ENCODE results near the gene PAX5.

Gene PAX5

GRCh38 chr9:36950389-36950788, 83.7 kb downstream of the PAX5 start:
- no peak for DNase-seq

GRCh38 chr9:36949466-36949865, 84.6 kb downstream of the PAX5 start:
- no peak for DNase-seq

DNA sequence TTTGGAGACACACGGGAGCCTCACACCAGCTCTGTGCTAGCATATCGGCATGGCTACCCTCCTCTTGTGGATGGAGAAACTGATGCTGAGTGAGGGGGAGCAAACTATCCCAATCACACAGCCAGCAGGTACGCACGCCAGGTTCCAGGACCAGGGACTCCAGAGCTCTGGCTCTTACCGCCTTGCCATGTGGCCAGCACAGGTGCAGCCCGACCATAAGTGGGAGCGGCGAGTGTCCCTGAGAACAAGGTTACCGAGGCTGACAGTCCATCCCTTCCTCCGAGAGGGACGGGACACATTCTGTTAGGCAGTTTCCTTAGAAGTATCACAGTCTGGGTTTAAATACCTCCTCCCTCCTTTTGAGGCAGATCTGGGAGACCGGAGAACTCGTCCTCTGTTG, 86.0 kb downstream of the PAX5 start:
- DNase-seq, result no peak

DNA sequence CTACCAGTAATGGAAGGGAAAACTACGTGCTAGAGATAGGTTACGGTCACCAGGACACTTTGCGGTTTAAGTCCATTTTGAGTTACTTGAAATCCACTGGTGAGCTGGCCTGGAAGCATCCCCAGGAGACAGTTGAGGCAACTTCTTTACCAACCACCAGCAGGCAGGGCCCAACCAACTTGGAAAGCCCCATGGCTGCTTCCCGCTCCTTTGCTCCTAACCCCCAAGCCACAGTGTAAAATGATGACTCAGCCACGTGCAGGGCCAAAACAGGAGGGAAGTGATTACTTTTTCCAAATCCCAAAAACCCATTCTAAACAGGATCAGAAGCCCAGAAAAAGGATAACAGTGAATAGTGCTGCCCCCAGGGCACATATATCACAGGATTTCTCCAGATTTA, 87.4 kb downstream of the PAX5 start:
- peak; percentile 28 for DNase-seq

- no peak for DNase-seq
Observed at GRCh38 chr9:36945999-36946398, 88.1 kb downstream of the PAX5 start.

DNA sequence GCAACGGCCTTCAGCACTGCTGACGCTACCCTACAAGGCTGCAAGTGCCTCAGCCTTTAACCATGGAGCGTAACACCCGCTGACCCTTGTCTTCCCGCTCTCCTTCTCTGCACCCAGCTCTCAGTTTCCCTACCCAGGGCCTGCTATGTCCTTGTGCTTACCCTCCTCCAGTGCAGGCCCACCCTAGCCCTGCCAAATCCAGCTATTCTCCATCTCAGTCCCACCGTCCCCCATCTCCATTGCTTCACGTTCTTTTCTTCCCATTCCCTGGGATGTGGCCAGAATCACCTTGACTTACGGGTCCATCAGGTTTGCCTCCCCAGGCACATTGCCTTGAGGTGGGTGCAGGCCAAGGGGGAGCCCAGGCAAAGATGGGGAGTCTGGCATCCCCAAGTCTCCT, 91.2 kb downstream of the PAX5 start:
- no peak for DNase-seq

- DNase-seq, result no peak
Observed at GRCh38 chr9:36941441-36941840, 92.6 kb downstream of the PAX5 start.

- no peak for DNase-seq
Observed at GRCh38 chr9:36940881-36941280, 93.2 kb downstream of the PAX5 start.

GRCh38 chr9:36940500-36940853, 93.6 kb downstream of the PAX5 start:
- no peak for DNase-seq

- DNase-seq, result no peak
Observed at GRCh38 chr9:36939655-36940499, 94.2 kb downstream of the PAX5 start.

DNA sequence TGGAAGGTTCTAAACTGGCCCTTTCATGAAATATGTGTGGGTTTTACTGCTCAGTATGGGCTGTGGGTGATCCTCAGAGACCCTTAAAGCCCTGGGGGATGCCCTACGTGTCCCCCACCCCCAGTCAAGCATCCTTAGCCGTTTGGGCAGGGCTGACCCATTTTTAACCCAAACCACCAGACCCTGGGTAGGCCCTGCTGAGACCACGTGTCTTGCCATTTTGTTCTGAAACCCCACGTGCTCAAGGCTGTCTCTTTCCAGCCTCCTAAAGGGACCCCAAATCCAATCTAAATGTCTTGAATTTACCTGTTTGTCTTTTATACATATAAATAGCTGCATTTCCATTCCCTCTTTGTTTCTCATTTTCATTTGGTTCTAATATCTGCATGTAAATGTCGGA, 94.9 kb downstream of the PAX5 start:
- no peak for DNase-seq

- DNase-seq, result no peak
Observed at GRCh38 chr9:36938617-36939016, 95.5 kb downstream of the PAX5 start.

GRCh38 chr9:36937951-36938350, 96.1 kb downstream of the PAX5 start:
- DNase-seq, result no peak

DNA sequence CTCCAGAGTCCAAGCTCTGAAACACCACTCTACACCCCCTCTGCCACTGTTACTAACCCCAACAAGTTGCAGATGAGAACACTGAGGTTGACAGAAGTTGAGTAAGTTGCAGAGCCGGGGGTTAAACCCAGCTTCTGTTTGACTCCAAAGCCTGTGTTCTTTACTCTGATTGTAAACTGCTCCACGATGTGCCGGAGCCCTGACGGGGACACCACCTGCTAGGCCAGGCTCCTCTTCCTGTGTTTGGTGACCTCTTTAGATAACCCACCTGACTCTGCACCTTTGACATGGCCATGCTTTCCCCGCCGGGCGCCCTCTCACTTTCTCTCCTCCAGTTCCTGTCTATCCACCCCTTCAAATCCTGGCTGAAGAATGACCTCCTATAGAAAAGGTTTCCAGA, 96.7 kb downstream of the PAX5 start:
- no peak for DNase-seq

DNA sequence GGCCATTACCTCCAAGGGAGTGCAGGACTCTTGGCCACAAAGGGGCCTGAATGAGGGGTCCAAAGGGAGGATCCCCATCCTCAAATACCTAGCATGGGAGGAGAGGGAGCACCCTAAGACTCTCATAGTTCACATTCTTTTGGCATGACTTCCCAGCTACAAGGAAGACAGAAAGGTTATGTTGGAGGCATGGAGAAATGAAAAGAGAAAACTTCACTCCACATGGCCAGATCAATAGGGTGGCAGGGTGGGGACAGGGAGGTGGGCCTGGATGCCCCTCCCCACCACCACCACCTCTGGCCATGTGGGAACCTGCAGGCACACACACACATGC, 97.6 kb downstream of the PAX5 start:
- DNase-seq, result peak; percentile 31

DNA sequence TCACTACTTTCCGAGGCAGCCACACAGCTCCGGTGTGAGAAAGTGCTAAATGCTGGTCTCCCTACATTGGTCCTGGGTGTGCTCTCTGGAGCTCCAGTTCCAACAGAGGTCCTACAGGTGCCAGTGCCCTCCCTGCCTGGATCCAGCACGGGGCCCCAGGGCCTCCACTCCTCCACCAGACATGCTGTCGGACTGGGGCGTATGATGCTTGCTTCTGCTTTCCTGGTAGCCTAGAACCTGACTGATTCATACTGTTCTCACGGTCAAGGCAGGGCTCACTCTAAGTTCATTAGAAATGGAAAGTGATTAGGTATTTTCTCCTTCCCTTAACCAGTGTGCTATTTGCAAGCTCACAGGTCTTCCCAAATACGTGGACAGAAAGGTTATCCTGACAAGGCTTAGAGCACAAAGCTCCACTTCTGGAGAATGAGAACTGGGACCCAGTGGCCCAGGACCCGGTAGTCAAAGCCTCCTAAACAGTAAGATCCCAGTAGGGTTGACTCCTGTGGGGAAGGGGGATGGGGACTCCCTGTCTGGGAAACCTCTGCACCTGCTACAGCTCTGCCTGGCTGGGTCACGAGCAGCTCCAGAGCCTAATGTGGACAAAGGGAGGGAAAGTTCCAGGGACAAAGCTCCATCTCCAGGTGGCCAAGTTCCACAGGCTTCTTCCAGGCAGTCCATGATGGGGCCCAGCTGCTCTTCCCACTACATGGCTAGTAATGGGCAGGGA, 98.1 kb downstream of the PAX5 start:
- DNase-seq, result no peak

DNA sequence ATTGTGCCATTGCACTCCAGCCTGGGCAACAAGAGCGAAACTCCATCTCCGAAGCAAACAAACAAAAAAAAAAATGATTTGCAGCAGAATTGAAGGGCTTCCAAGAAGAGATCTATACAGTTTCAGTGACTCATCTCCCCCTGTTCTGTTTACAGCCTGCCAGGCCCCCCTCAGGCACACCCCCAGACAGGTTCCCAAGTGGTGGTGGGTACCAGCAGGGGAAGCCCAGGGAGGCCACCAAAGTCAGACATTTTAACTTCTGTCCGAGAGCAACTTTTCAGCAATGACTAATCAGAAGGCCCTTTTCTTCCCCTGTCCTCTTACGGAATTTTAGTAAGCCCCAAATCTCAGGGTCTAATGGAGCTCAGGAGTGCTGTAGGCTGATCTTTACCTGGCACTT, 98.7 kb downstream of the PAX5 start:
- no peak for DNase-seq

DNA sequence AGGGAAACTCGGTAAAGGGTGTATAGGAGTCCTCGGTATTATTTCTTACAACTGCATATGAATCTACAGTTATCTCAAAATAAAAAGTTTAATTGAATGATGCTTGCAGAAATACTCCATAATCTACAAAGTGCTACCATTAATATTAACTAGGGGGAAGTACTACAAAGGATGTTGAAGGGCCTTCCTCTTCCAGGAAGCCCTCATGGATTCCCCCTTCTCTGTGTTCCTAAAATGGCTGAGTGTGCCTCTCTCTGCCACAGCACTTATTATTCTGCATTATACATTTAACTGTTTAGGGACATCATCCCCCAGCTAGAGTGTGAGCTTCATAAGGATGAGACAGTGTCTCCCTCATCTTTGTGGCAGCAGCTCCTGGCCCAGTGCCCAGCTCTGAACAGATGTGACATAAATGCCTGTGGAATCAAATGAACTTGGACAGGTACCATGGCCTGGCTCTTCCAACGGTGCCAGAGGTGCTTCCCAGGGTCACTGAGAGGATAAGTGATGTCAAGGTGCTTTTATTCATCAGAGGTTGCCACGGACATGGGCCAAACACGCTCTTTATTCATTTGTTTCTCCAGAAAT, 99.5 kb downstream of the PAX5 start:
- no peak for DNase-seq

GRCh38 chr9:36933676-36934215, 100.3 kb downstream of the PAX5 start:
- DNase-seq, result no peak

DNA sequence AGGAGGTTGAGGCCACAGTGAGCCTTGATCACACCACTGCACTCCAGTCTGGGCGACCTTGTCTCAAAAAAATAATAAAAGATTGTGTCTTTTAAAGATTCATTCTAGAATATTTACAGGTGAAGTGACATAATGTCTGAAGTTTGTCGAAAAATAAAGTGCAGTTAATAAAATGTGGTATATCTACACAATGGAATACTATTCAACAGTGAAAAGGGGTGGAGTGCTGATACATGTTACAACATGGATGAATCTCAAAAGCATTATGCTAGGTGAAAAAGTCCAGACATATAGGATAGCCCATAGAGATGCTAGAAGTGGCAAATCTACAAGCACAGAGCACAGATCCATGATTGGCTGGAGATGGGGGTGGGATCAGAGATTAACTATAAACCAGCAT, 101.9 kb downstream of the PAX5 start:
- DNase-seq, result no peak

GRCh38 chr9:36930941-36931340, 103.1 kb downstream of the PAX5 start:
- no peak for DNase-seq

DNA sequence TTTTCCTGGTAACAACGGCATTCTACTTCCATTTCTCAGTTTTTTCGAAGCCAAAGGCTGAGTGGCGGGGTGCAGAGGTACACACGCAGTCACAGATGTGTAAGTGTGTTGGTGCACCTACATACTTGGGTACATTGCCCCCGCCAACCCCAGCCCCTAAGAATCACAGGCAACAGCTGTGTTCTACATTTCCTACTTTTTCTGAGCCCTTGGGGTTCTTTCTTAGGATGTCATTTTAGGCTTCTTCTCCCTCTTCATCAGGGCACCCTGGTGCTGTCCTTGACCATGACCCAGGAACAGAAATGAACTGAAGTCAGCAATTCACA, 104.8 kb downstream of the PAX5 start:
- no peak for DNase-seq

GRCh38 chr9:36928670-36929349, 105.3 kb downstream of the PAX5 start:
- peak; percentile 47 for DNase-seq

DNA sequence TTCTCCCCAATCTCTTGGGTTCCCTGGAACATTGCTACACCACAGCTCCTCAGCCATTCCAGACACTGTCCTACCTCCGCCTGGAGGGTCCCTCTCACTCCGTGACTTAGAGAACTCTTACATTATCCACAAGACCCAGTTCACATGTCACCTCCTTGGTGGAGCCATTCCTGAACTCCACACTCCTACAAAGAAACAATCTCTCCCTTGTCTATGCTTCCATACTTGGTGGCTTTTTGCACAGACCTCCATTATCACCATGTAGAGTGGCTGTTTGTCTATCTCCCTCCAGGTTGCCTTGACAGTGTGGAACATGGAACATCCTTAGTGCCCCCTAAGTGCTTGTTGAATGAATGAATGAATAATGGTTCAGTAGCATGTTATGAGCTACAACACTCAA, 105.9 kb downstream of the PAX5 start:
- DNase-seq, result no peak
